Measurements from ENCODE around the gene STX19. TPM values are rescaled to one million over a fixed set of nuclear protein-coding genes. Genes with fewer than 3 reads are reported as not detected.

The STX19 gene
- total and polyA plus RNA-seq, 2 donors (not counting 1 experiment from before 2014, with no cell fraction given), result not detected

DNA sequence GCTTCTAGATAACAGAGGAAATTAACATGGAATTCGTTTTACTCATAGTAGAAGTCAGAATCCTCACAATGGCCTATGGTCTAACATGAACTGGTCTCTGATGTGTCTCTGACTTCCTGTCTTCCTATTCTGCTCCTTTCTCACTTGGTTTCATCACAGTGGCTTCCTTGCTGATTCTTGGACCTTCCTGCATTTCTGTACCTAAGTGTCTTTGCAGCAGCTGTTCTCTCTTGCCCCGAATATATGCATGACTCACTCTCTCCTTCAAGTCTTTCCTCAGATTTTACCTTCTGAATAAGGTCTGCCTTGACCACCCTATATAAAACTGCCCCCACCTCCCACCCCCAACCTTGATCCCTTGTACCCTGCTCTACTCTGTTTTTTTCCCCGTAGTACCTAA lies 34.3 kb downstream of the STX19 start:
- intact Hi-C loops (cut with micrococcal nuclease), result no loop called here
- Histone ChIP-seq H3K4me2 (replicated peaks; ENCODE audit: low read depth, low read length, poor library complexity, severe bottlenecking) (no peak overlapping the region), H3K79me2 (ENCODE audit: control insufficient read depth, insufficient read depth, low read length) (peaks cover 3% of the 10 kb centered on the region), H3K4me3 (ENCODE audit: control extremely low read depth in 1 of 5, extremely low read depth in 1 of 5, insufficient read depth in 1 of 5, low read depth in 2 of 5, low read length in 4 of 5) (no peak overlapping the region), H3K9ac (ENCODE audit: low read length) (no peak overlapping the region), H3K27ac (ENCODE audit: low read length in 2 of 2) (no peak overlapping the region), H3K27me3 (replicated peaks in 1 of 4; ENCODE audit: control extremely low read depth in 1 of 4, control insufficient read depth in 3 of 4, insufficient read depth in 4 of 4, low read length in 3 of 4) (no peaks in the 10 kb centered on the region), H4K20me1 (ENCODE audit: control insufficient read depth, insufficient read depth, low read length, poor library complexity, severe bottlenecking) (no peaks in the 10 kb centered on the region), H2AFZ (ENCODE audit: insufficient read depth, low read depth, low read length, poor library complexity, severe bottlenecking) (no peak overlapping the region), H3K36me3 (replicated peaks in 1 of 2; ENCODE audit: control extremely low read depth in 1 of 2, control insufficient read depth in 1 of 2, extremely low read depth in 1 of 2, insufficient read depth in 2 of 2, low read length in 1 of 2) (peaks cover 0 to 1% of the 10 kb centered on the region in 2 experiments), H3K4me1 (ENCODE audit: control insufficient read depth in 2 of 2, insufficient read depth in 2 of 2, low read length in 2 of 2) (no peaks in the 10 kb centered on the region), H3K9me3 (ENCODE audit: control extremely low read depth in 1 of 3, control insufficient read depth in 2 of 3, insufficient read depth in 1 of 3, low read length in 2 of 3) (no peaks in the 10 kb centered on the region)
- ATAC-seq (ENCODE audit: low read depth) (no peak), DNase-seq (no peak)
- Mint-ChIP-seq H3K27me3 (no peaks in the 10 kb centered on the region), H3K4me1 (no peaks in the 10 kb centered on the region), H3K9me3 (ENCODE audit: insufficient read depth) (no peaks in the 10 kb centered on the region), H3K4me3 (no peak overlapping the region), H3K27ac (no peak overlapping the region)
- CTCF ChIA-PET, result no interaction called here
- 100% methylated on average over 1 of the region's 3 CpGs for WGBS (ENCODE audit: insufficient coverage)
- POLR2A ChIA-PET, result no interaction called here
- TF ChIP-seq, protein P1, sequence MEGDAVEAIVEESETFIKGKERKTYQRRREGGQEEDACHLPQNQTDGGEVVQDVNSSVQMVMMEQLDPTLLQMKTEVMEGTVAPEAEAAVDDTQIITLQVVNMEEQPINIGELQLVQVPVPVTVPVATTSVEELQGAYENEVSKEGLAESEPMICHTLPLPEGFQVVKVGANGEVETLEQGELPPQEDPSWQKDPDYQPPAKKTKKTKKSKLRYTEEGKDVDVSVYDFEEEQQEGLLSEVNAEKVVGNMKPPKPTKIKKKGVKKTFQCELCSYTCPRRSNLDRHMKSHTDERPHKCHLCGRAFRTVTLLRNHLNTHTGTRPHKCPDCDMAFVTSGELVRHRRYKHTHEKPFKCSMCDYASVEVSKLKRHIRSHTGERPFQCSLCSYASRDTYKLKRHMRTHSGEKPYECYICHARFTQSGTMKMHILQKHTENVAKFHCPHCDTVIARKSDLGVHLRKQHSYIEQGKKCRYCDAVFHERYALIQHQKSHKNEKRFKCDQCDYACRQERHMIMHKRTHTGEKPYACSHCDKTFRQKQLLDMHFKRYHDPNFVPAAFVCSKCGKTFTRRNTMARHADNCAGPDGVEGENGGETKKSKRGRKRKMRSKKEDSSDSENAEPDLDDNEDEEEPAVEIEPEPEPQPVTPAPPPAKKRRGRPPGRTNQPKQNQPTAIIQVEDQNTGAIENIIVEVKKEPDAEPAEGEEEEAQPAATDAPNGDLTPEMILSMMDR (IDR thresholded peaks at IDR 0.05), result no peak
- no peak for TF ChIP-seq EZH2 (IDR thresholded peaks at IDR 0.05; ENCODE audit: borderline replicate concordance, insufficient read depth, low read depth, low read length, poor library complexity, severe bottlenecking)

DNA sequence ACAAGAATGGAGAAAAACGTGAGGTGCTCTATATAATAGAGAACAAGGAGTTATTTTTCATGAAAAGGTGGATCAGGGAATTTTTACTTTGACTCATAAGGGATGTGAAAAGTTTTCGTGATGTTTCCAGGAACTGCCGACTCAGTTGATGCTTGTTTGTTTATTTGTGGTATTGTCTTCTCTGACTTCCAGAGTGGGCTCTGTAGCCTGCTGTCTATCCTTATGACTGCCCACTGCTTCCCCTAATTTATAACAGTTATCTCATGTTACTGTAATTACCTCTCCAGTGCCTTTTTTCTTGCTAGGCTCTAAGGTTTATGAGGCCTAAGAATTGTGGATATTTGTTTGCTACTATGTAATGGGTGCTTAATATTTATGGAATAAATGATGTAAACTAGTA lies 36.2 kb downstream of the STX19 start:
- Histone ChIP-seq H3K9ac (ENCODE audit: low read length) (no peak overlapping the region), H2AFZ (ENCODE audit: insufficient read depth, low read depth, low read length, poor library complexity, severe bottlenecking) (no peak overlapping the region), H3K27ac (ENCODE audit: low read length in 2 of 2) (no peak overlapping the region), H3K36me3 (replicated peaks in 1 of 2; ENCODE audit: control extremely low read depth in 1 of 2, control insufficient read depth in 1 of 2, extremely low read depth in 1 of 2, insufficient read depth in 2 of 2, low read length in 1 of 2) (no peaks in the 10 kb centered on the region), H3K4me3 (ENCODE audit: control extremely low read depth in 1 of 5, extremely low read depth in 1 of 5, insufficient read depth in 1 of 5, low read depth in 2 of 5, low read length in 4 of 5) (no peak overlapping the region), H3K9me3 (ENCODE audit: control extremely low read depth in 1 of 3, control insufficient read depth in 2 of 3, insufficient read depth in 1 of 3, low read length in 2 of 3) (no peaks in the 10 kb centered on the region), H3K27me3 (replicated peaks in 1 of 4; ENCODE audit: control extremely low read depth in 1 of 4, control insufficient read depth in 3 of 4, insufficient read depth in 4 of 4, low read length in 3 of 4) (no peaks in the 10 kb centered on the region), H3K79me2 (ENCODE audit: control insufficient read depth, insufficient read depth, low read length) (peaks cover 3% of the 10 kb centered on the region), H4K20me1 (ENCODE audit: control insufficient read depth, insufficient read depth, low read length, poor library complexity, severe bottlenecking) (no peaks in the 10 kb centered on the region), H3K4me1 (ENCODE audit: control insufficient read depth in 2 of 2, insufficient read depth in 2 of 2, low read length in 2 of 2) (no peaks in the 10 kb centered on the region), H3K4me2 (replicated peaks; ENCODE audit: low read depth, low read length, poor library complexity, severe bottlenecking) (no peak overlapping the region)
- Mint-ChIP-seq H3K27me3 (no peaks in the 10 kb centered on the region), H3K4me1 (no peaks in the 10 kb centered on the region), H3K9me3 (ENCODE audit: insufficient read depth) (no peaks in the 10 kb centered on the region), H3K27ac (no peak overlapping the region), H3K4me3 (no peak overlapping the region)
- TF ChIP-seq, protein P1 (IDR thresholded peaks at IDR 0.05), result no peak
- TF ChIP-seq EZH2 (IDR thresholded peaks at IDR 0.05; ENCODE audit: borderline replicate concordance, insufficient read depth, low read depth, low read length, poor library complexity, severe bottlenecking), result no peak
- WGBS (ENCODE audit: insufficient coverage), result 88% methylated on average over 1 of the region's 3 CpGs
- CTCF ChIA-PET, result no interaction called here
- DNase-seq (no peak), ATAC-seq (ENCODE audit: low read depth) (no peak)
- intact Hi-C loops (cut with micrococcal nuclease), result no loop called here
- POLR2A ChIA-PET, result no interaction called here
